H1 (cell line): ENCODE measurements around the gene ATP9B. TPM values are rescaled to one million over a fixed set of nuclear protein-coding genes. Genes with fewer than 3 reads are reported as not detected.

Source experiments
- CHD1 ChIP-seq: IDR thresholded peaks from 2 replicates; pipeline ENCODE4 v1.6.1; 2012; ENCODE audit warnings: low read depth, low read length, improper control_type of control experiment
- FOSL1 ChIP-seq: IDR thresholded peaks from 2 replicates; pipeline ENCODE4 v1.6.1; 2011; ENCODE audit warnings: mild to moderate bottlenecking, low read depth, low read length, moderate library complexity; ENCODE audit not compliant: insufficient read depth
- MAFK ChIP-seq: IDR thresholded peaks from 2 replicates; pipeline ENCODE4 v1.6.1; 2012; ENCODE audit warnings: low read depth, mild to moderate bottlenecking, improper control_type of control experiment, low read length
- POU5F1 ChIP-seq: IDR thresholded peaks from 2 replicates; pipeline ENCODE4 v1.6.1; 2011; ENCODE audit warnings: low read depth, mild to moderate bottlenecking, low read length, moderate library complexity
- RAD21 ChIP-seq, 2 experiments: IDR thresholded peaks in 1 of 2; conservative IDR thresholded peaks in 1 of 2; 2 replicates each; pipeline ENCODE4 v1.6.1; 2011; ENCODE audit warnings: low read depth in 2 of 2, low read length in 2 of 2, improper control_type of control experiment in 1 of 2, inconsistent platforms in 1 of 2, mild to moderate bottlenecking in 1 of 2, moderate library complexity in 1 of 2
- SIRT6 ChIP-seq: IDR thresholded peaks from one replicate; pipeline ENCODE4 v1.7.1; 2012; ENCODE audit warnings: low read length, inconsistent platforms
- polyA plus RNA-seq, 7 experiments: library from polyadenylated mRNA; depleted of rRNA in 3 of 7; stranded (reverse) in 5 of 7; unstranded in 2 of 7; fragments of >200 nt in 5 of 7; fragments of 200-250 nt in 2 of 7; gene quantifications; 1 replicate in 5 of 7; 2 replicates in 1 of 7; 4 replicates in 1 of 7; pipeline versions ENCODE4 v1.2.1 to v1.2.3, GENCODE V29; 2011 to 2013; ENCODE audit warnings: missing spikeins in 2 of 7, mixed read lengths in 2 of 7
- total RNA-seq: library from RNA; stranded (reverse); fragmentation: NEBNext Ultra II Directional; extraction: Animal tissue kit (Norgen Biotek cat#: 25700); gene quantifications from 2 replicates; pipeline ENCODE4 v1.2.1, GENCODE V29; 2021

The ATP9B gene
- total and polyA plus RNA-seq, 2 of the 8 experiments (the other 6 are each of a cell fraction or from before 2014, with no cell fraction given): 15.1 to 21.7 TPM

- no peak for TF ChIP-seq RAD21 (IDR thresholded peaks at IDR 0.05 in 1 of 2, conservative IDR thresholded peaks at IDR 0.05 in 1 of 2; ENCODE audit: low read depth in 2 of 2, low read length in 2 of 2)
- TF ChIP-seq MAFK: no peak
- TF ChIP-seq CHD1: no peak
- TF ChIP-seq FOSL1: no peak
- no peak for TF ChIP-seq POU5F1
- TF ChIP-seq SIRT6: no peak
Measured at GRCh38 chr18:79187532-79188277, 118.5 kb downstream of the ATP9B start (continued).
